Measurements from ENCODE around the gene MARS1.
A peak's percentile ranks its signal among the peaks of the same experiment; 100 is the strongest.

The MARS1 gene

DNA sequence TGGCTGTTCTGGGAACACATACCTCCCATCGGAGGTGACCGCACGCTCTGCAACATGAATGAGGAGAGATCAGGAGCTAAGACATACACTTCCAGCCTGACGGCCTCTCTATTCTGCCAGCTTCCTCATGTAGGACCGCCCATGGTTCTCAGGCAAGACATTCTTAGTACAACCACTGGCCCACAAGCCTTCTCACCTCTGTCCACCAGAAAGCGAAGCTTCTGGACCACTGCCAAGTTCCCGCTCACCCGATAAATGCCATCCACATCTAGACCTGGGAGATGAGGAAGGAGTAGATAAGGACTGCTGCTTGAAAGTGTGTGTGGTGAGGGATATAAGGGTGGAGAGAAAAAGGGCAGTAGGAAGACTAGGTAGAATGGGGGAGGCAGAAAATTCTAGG lies 13.4 kb upstream of the MARS1 start:
- Histone ChIP-seq H3K4me3 (ENCODE audit: low read depth, low read length) (no peak overlapping the region), H2AFZ (no peak overlapping the region), H3K27me3 (ENCODE audit: control insufficient read depth, insufficient read depth, low read length) (peaks cover 7% of the 10 kb centered on the region), H3K79me2 (no peaks in the 10 kb centered on the region), H3K27ac (no peak overlapping the region), H3K4me1 (peaks cover 11% of the 10 kb centered on the region), H3K9ac (no peak overlapping the region), H3K36me3 (ENCODE audit: control insufficient read depth, insufficient read depth, low read length) (no peaks in the 10 kb centered on the region), H3K9me3 (ENCODE audit: control insufficient read depth, low read length) (no peaks in the 10 kb centered on the region), H3K4me2 (ENCODE audit: low read length) (no peak overlapping the region)
- TF ChIP-seq CTCF (IDR thresholded peaks at IDR 0.05) = no peak

DNA sequence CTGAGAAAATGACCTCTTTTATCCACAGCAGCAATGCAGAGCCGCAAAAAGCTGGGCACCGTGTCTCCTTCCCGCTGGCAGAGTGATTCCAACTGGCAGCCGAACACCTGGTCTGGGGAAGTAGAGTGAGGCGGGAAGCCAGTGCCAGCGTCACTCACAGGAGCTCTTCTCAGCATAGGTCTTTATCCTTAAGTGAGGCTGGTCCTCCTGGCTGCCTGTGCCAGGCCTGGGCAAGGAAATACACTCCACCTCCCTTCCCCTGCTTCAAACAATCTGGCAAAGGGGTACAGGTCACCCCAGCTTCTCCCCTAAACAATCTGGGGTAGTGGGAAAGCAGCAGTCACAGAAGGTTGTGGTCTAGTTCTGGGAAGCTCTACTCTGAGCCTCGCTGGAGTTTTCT lies 13.0 kb upstream of the MARS1 start:
- peaks cover 7% of the 10 kb centered on the region for H3K27me3 ChIP-seq (ENCODE audit: control insufficient read depth, insufficient read depth, low read length)
- H3K9ac ChIP-seq = no peak overlapping the region
- H3K4me3 ChIP-seq (ENCODE audit: low read depth, low read length) = no peak overlapping the region

GRCh38 chr12:57475271-57476161 lies 12.4 kb upstream of the MARS1 start:
- peaks cover 7% of the 10 kb centered on the region for H3K27me3 ChIP-seq (ENCODE audit: control insufficient read depth, insufficient read depth, low read length)
- peaks cover 11% of the 10 kb centered on the region for H3K4me1 ChIP-seq
- H3K4me3 ChIP-seq (ENCODE audit: low read depth, low read length) = peak overlapping the region; percentile 34
- no peaks in the 10 kb centered on the region for H3K9me3 ChIP-seq (ENCODE audit: control insufficient read depth, low read length)
- no peak for TF ChIP-seq CTCF (IDR thresholded peaks at IDR 0.05)
- no peak overlapping the region for H3K27ac ChIP-seq
- H3K4me2 ChIP-seq (ENCODE audit: low read length) = peak overlapping the region; percentile 68
- H2AFZ ChIP-seq = peak overlapping the region; percentile 64
- H3K36me3 ChIP-seq (ENCODE audit: control insufficient read depth, insufficient read depth, low read length) = no peaks in the 10 kb centered on the region
- H3K9ac ChIP-seq = no peak overlapping the region
- no peaks in the 10 kb centered on the region for H3K79me2 ChIP-seq

More for the DNA sequence above, 13.0 kb upstream of the MARS1 start:
- Histone ChIP-seq H3K4me2 (ENCODE audit: low read length) (peak overlapping the region; percentile 68), H3K79me2 (no peaks in the 10 kb centered on the region), H3K4me1 (peaks cover 11% of the 10 kb centered on the region), H2AFZ (peak overlapping the region; percentile 64), H3K9me3 (ENCODE audit: control insufficient read depth, low read length) (no peaks in the 10 kb centered on the region), H3K36me3 (ENCODE audit: control insufficient read depth, insufficient read depth, low read length) (no peaks in the 10 kb centered on the region), H3K27ac (no peak overlapping the region)
- TF ChIP-seq CTCF (IDR thresholded peaks at IDR 0.05) = no peak

DNA sequence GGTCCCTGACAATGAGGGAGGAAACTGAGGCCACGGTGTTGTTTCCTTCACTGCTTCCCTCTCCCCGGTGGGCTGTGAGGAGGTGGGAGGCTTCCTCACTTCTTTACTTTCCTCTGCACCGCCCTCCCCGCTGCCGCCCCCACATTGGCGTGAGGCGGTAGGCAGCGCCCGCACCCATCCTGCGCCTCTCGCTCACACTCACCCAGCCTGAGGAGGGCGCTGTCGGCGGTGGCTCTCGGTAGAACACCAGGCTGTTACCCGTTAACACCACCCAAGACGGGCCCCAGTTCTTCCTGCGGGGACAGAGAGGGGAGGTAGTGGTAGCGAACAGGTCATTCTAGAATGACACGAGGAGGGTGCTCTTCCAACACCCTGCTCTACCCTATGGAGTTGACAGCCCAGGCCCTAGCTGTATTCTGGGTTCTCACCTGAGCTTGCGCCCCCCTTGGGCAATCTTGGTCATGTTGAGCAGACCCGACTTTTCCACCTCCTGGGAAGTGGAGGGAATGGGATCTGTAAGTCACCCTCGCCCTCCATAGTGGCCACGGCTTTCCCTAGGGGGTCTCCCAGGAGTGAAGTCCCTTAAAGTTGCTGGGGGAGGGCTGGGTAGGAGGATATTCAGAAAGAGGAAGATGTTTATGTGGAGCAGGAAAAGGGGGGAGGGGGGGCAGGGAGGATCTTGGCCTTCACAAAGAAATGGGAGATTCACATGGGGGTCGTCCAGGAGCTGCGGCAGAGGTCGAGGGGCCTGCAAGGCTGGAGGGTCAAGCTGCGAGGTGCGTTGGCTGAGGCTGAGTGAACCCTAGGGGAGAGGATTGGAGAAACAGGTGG lies 11.5 kb upstream of the MARS1 start:
- Histone ChIP-seq H2AFZ (peak overlapping the region; percentile 64), H3K9ac (no peak overlapping the region), H3K4me3 (ENCODE audit: low read depth, low read length) (peak overlapping the region; percentile 34)

More for the DNA sequence above, 11.5 kb upstream of the MARS1 start:
- Histone ChIP-seq H3K4me1 (peaks cover 11% of the 10 kb centered on the region), H3K9me3 (ENCODE audit: control insufficient read depth, low read length) (no peaks in the 10 kb centered on the region), H3K27ac (no peak overlapping the region), H3K4me2 (ENCODE audit: low read length) (peak overlapping the region; percentile 68), H3K79me2 (no peaks in the 10 kb centered on the region), H3K36me3 (ENCODE audit: control insufficient read depth, insufficient read depth, low read length) (no peaks in the 10 kb centered on the region), H3K27me3 (ENCODE audit: control insufficient read depth, insufficient read depth, low read length) (peaks cover 7% of the 10 kb centered on the region)
- TF ChIP-seq CTCF (IDR thresholded peaks at IDR 0.05) = no peak
